Natural killer cell (primary cell): ENCODE results near the gene OR10H1. TPM values are rescaled to one million over a fixed set of nuclear protein-coding genes. Genes with fewer than 3 reads are reported as not detected.

Experiments
- ATAC-seq, 3 donors: fragments of 150-1000 bp in 2 of 3; fragments of 200-7000 bp in 1 of 3; cut with Tn5 transposase; 1 replicate in 1 of 3; 2 replicates in 2 of 3; pipeline ENCODE4 v1.10.0; 2021; ENCODE audit warnings: mild to moderate bottlenecking in 2 of 3, moderate library complexity in 2 of 3
- DNase-seq, 2 donors: peaks; one replicate each; pipeline versions ENCODE4 v3.0.0 to v3.0.0-alpha.2; 2013 to 2021; ENCODE audit warnings: mixed read lengths in 1 of 2
- H3K27ac ChIP-seq: one replicate; pipeline ENCODE4 v1.5.1; 2013; ENCODE audit warnings: mild to moderate bottlenecking, low read length
- H3K27me3 ChIP-seq: one replicate; pipeline ENCODE4 v1.6.1; 2013; ENCODE audit warnings: low read length; ENCODE audit not compliant: control insufficient read depth, insufficient read depth
- H3K36me3 ChIP-seq: one replicate; pipeline ENCODE4 v1.6.1; 2013; ENCODE audit warnings: low read length; ENCODE audit not compliant: control insufficient read depth, insufficient read depth
- H3K4me1 ChIP-seq: one replicate; pipeline ENCODE4 v1.6.1; 2013; ENCODE audit warnings: low read length; ENCODE audit not compliant: control insufficient read depth, insufficient read depth
- H3K4me3 ChIP-seq: one replicate; pipeline ENCODE4 v1.5.1; 2013; ENCODE audit warnings: low read length
- H3K9me3 ChIP-seq: one replicate; pipeline ENCODE4 v1.6.1; 2013; ENCODE audit warnings: low read length; ENCODE audit not compliant: control insufficient read depth, insufficient read depth
- H3K27ac Mint-ChIP-seq, 2 donors: one replicate each; pipeline ENCODE4 v1.8.0; 2022; ENCODE audit warnings: mild to moderate bottlenecking in 2 of 2, mixed read lengths in 2 of 2, moderate library complexity in 1 of 2
- H3K27me3 Mint-ChIP-seq, 2 donors: one replicate each; pipeline ENCODE4 v1.8.0; 2022; ENCODE audit warnings: low read depth in 2 of 2, mixed read lengths in 2 of 2
- H3K36me3 Mint-ChIP-seq: one replicate; pipeline ENCODE4 v1.8.0; 2022; ENCODE audit warnings: mixed read lengths
- H3K4me1 Mint-ChIP-seq, 2 donors: one replicate each; pipeline ENCODE4 v1.8.0; 2022; ENCODE audit warnings: mixed read lengths in 2 of 2
- H3K4me3 Mint-ChIP-seq: one replicate; pipeline ENCODE4 v1.8.0; 2022; ENCODE audit warnings: mild to moderate bottlenecking, moderate library complexity, mixed read lengths
- H3K9me3 Mint-ChIP-seq, 2 donors: one replicate each; pipeline ENCODE4 v1.8.0; 2022; ENCODE audit warnings: mixed read lengths in 2 of 2
- WGBS: methylation state at CpG from one replicate; pipeline ENCODE4 v1.1.7; 2013; ENCODE audit warnings: missing lambda C conversion rate; ENCODE audit not compliant: insufficient coverage; 5-methylcytosine and 5-hydroxymethylcytosine counted together
- intact Hi-C: fragments of 100-400 bp; cut with micrococcal nuclease; formaldehyde crosslinking; loops from one replicate; pipeline ENCODE4 v1.14.2; 2022
- total RNA-seq, 4 donors: library from RNA; stranded (reverse); fragments of 120-200 nt in 1 of 4; gene quantifications; one replicate each; pipeline versions ENCODE4 v1.2.3 to v1.2.4, GENCODE V29; 2013 to 2022
- TF ChIP-seq, protein P1 (sequence below): fragments of 200-600 bp; IDR thresholded peaks from one replicate; pipeline ENCODE4 v1.8.0; 2022; ENCODE audit warnings: antibody characterized with exemption

The OR10H1 gene
- total RNA-seq, 3 donors from 2014 or later (not counting 1 experiment from before 2014, with no cell fraction given): 0.08 to 0.12 TPM; not detected in 1

DNA sequence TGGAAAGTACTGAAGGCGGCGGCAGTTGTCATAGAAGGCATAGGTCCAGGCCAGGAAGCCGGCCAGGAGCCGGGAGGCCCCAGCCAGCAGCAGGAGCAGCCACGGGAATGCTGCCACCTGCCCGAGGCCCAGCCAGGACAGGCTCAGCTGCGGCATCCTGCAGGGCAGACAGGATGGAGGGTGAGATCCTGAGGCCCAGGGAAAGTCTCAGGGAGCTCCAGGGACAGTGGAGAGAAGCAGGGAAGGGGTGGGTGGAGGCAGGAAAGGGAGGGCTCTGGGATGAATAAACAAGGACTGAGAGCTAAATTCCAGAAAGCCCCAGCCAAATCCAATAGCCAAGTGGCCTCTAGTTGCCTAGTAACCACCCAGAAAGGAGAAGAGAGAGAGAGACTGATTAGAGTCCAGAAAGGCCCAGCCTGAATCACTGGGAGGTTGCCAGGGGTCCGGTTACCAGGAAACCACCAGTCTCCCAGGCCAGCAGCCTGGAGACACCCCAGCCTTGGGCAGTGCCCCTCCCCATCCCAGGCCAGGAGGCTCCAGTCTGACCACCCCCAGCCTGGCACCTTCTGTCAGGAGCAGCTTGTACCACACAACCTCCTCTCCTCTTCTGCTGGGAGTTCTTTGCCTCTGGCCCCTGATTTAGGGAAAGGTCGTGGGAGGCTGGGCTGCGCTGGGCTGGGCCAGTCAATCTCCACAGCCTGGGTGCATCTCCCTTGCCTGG lies 35.5 kb downstream of the OR10H1 start:
- intact Hi-C loops: no loop called here
- no peaks in the 10 kb centered on the region for H3K4me1 ChIP-seq
- Mint-ChIP-seq H3K4me3 (no peak overlapping the region), H3K27me3 (peaks cover 6 to 26% of the 10 kb centered on the region in 2 donors), H3K9me3 (no peaks in the 10 kb centered on the region), H3K27ac (no peak overlapping the region), H3K4me1 (no peaks in the 10 kb centered on the region), H3K36me3 (no peaks in the 10 kb centered on the region)
- no peak overlapping the region for H3K27ac ChIP-seq
- TF ChIP-seq, protein P1, sequence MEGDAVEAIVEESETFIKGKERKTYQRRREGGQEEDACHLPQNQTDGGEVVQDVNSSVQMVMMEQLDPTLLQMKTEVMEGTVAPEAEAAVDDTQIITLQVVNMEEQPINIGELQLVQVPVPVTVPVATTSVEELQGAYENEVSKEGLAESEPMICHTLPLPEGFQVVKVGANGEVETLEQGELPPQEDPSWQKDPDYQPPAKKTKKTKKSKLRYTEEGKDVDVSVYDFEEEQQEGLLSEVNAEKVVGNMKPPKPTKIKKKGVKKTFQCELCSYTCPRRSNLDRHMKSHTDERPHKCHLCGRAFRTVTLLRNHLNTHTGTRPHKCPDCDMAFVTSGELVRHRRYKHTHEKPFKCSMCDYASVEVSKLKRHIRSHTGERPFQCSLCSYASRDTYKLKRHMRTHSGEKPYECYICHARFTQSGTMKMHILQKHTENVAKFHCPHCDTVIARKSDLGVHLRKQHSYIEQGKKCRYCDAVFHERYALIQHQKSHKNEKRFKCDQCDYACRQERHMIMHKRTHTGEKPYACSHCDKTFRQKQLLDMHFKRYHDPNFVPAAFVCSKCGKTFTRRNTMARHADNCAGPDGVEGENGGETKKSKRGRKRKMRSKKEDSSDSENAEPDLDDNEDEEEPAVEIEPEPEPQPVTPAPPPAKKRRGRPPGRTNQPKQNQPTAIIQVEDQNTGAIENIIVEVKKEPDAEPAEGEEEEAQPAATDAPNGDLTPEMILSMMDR: no peak
- peaks cover 3% of the 10 kb centered on the region for H3K27me3 ChIP-seq
- no peak for DNase-seq
- H3K4me3 ChIP-seq: no peak overlapping the region
- H3K9me3 ChIP-seq: no peaks in the 10 kb centered on the region
- peak in 1 of 3 donors; percentile 21 for ATAC-seq
- 63% methylated on average over 9 of the region's 10 CpGs for WGBS
- H3K36me3 ChIP-seq: no peaks in the 10 kb centered on the region

DNA sequence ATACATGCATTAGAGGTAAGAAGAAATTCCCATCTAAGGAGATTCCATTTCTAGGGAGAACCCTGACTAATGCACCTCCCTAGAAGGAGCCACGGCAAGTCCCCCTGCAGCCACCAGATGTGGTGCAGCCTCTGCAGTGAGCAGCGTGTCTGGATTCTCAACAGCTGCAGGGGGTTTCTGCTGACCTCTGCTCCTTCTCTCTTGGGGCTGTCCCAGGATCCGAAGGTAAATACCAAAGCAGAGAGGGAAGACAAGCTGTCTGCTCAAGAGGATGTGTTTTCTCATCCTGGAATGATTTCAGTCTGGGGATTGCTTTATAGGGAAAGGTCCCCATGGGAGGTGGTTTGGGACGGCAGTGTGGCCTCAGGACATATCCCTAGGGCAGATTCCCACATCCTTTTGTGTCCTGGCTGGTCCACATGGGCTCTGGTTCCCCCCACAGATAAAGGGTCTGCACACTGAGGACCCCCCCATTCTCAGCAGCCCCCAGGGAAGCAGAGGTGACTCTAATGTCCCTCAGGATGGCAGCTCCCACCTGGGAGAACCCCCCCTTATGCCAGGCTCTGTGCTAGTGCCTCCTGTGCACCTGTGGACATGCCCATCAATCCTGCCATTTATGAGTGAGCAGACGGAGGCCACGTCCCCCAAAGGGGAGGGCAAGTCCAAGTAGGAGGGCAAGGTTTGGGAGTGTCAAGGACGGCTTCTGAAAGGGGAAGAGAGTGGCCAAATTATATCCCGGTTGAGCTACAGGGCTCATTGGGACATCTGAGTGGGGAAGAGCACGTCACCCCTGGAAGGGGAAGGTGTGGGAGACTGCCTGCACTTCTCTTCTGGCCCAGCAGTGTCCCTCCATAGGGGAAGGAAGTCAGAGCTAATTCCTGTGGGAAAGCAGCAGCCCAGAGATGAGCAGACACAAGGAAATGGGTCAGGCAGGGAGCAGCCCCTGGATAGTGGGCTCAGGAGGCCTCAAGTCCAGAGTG lies 38.2 kb downstream of the OR10H1 start:
- Histone ChIP-seq H3K9me3 (no peaks in the 10 kb centered on the region), H3K36me3 (no peaks in the 10 kb centered on the region), H3K27ac (no peak overlapping the region), H3K27me3 (peaks cover 3% of the 10 kb centered on the region), H3K4me1 (no peaks in the 10 kb centered on the region), H3K4me3 (no peak overlapping the region)
- Mint-ChIP-seq H3K9me3 (no peaks in the 10 kb centered on the region), H3K4me1 (no peaks in the 10 kb centered on the region), H3K4me3 (no peak overlapping the region), H3K36me3 (no peaks in the 10 kb centered on the region), H3K27ac (no peak overlapping the region), H3K27me3 (peaks cover 13 to 23% of the 10 kb centered on the region in 2 donors)
- TF ChIP-seq, protein P1: no peak
- DNase-seq: no peak
- intact Hi-C loops: no loop called here
- WGBS: 60% methylated on average over 9 of the region's 9 CpGs
- no peak for ATAC-seq

DNA sequence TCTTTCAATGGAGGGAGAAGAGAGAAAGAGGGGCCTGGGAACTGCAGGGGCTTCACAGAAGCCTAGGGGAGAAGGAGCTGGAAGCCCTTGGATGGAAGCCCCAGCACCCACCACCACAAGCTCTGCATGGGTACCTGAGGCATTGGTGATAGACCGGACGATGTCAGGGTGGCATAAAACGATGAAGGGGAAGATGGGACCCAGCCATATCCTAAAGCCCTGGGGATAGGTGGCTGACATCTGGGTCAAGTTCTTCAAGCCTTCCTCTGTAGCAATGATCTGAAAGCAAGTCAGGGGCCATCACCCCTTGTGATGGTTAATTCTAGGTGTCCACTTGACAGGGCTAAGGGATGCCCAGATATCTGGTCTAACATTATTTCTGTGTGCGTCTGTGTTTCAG lies 39.2 kb downstream of the OR10H1 start:
- H3K9me3 ChIP-seq: no peaks in the 10 kb centered on the region
- H3K4me1 ChIP-seq: no peaks in the 10 kb centered on the region
- H3K9me3 Mint-ChIP-seq: no peaks in the 10 kb centered on the region
- no peak for ATAC-seq
- H3K36me3 ChIP-seq: no peaks in the 10 kb centered on the region
- no peak overlapping the region for H3K27ac ChIP-seq
- no peak overlapping the region for H3K4me3 ChIP-seq
- intact Hi-C loops: no loop called here
- no peaks in the 10 kb centered on the region for H3K4me1 Mint-ChIP-seq
- no peaks in the 10 kb centered on the region for H3K36me3 Mint-ChIP-seq
- peaks cover 3% of the 10 kb centered on the region for H3K27me3 ChIP-seq
- 78% methylated on average over 4 of the region's 4 CpGs for whole genome bisulfite sequencing
- DNase-seq: no peak
- TF ChIP-seq, protein P1: no peak
- H3K27ac Mint-ChIP-seq: no peak overlapping the region
- H3K27me3 Mint-ChIP-seq: peaks cover 23 to 29% of the 10 kb centered on the region in 2 donors
- no peak overlapping the region for H3K4me3 Mint-ChIP-seq
